Measurements from ENCODE around the gene GRAMD2A. TPM values are rescaled to one million over a fixed set of nuclear protein-coding genes. Genes with fewer than 3 reads are reported as not detected.

Gene GRAMD2A
- total RNA-seq, 6 donors from 2014 or later, result 26.7 to 52.4 (median 32.9) TPM

- 49 to 54% methylated on average over 4 of the region's 4 CpGs for WGBS, 2 donors
- no peak overlapping the region for H3K4me3 ChIP-seq
- TF ChIP-seq POLR2AphosphoS5 (IDR thresholded peaks at IDR 0.05) (no peak), EP300 (IDR thresholded peaks at IDR 0.05) (no peak), CTCF (IDR thresholded peaks at IDR 0.05) (no peak), POLR2A (IDR thresholded peaks at IDR 0.05) (no peak)
- H3K27ac ChIP-seq, result peak overlapping the region in 3 of 4 donors; percentile 4 to 57 (median 29)
- no peaks in the 10 kb centered on the region for H3K27me3 ChIP-seq
- no peak for DNase-seq
- ATAC-seq (ENCODE audit: low FRiP score in 2 of 2), result peak in 1 of 2 donors; percentile 10
- H3K9me3 ChIP-seq, result no peaks in the 10 kb centered on the region
- H3K36me3 ChIP-seq, result no peaks in the 10 kb centered on the region
- peaks cover 9 to 20% (median 12%) of the 10 kb centered on the region in 4 donors for H3K4me1 ChIP-seq
Observed at GRCh38 chr15:72168808-72169190, 28.8 kb downstream of the GRAMD2A start.

DNA sequence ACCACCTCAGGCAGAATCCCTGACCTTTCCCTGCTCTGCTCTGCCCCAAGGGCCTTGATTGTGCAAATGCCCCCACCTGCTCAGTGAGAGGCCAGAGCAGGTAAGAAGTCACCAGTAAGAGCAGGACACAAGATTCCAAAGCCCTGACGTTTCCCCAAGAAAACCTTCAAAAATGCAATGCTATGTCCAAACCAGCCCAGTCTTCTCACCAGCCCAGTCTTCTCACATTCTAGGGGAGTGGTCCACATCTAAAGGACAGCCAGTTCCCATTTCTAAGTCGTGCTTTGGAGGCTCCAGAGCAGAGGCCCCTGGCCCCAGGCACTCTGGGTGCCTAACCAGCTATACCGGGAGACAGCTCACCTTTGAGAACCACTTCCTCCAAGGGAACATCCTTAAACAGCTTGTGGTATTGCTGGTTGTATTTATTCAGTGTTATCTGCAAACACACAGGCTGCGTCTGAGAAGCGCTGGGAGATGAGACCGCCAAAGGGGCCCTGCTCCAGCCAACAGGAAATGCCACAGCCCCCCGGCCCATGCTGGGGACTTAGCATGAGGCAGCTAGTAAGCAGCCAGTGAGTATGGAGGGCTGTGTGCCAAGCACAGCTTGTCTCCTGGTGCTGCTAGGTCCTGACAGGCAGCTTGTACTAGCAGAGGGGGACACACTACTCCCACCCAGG, 29.3 kb downstream of the GRAMD2A start:
- DNase-seq (no peak), ATAC-seq (ENCODE audit: low FRiP score in 2 of 2) (peak; percentile 9 to 27)
- H3K27ac ChIP-seq, result peak overlapping the region in 3 of 4 donors; percentile 4 to 57 (median 29)
- TF ChIP-seq CTCF (IDR thresholded peaks at IDR 0.05), result no peak
- TF ChIP-seq POLR2AphosphoS5 (IDR thresholded peaks at IDR 0.05), result no peak
- TF ChIP-seq POLR2A (IDR thresholded peaks at IDR 0.05), result no peak
- no peak for TF ChIP-seq EP300 (IDR thresholded peaks at IDR 0.05)
- no peaks in the 10 kb centered on the region for H3K36me3 ChIP-seq
- H3K4me3 ChIP-seq, result no peak overlapping the region
- no peaks in the 10 kb centered on the region for H3K9me3 ChIP-seq
- 18 to 24% methylated on average over 2 to 7 of the region's 7 CpGs for WGBS, 2 donors
- peaks cover 9 to 20% (median 12%) of the 10 kb centered on the region in 4 donors for H3K4me1 ChIP-seq
- no peaks in the 10 kb centered on the region for H3K27me3 ChIP-seq

- Histone ChIP-seq H3K9me3 (no peaks in the 10 kb centered on the region), H3K4me1 (peaks cover 9 to 22% (median 12%) of the 10 kb centered on the region in 4 donors), H3K27ac (no peak overlapping the region), H3K36me3 (no peaks in the 10 kb centered on the region), H3K4me3 (no peak overlapping the region), H3K27me3 (no peaks in the 10 kb centered on the region)
- DNase-seq (no peak), ATAC-seq (ENCODE audit: low FRiP score in 2 of 2) (no peak)
- WGBS, 2 donors, result 84% methylated on average over 4 of the region's 6 CpGs; no CpG with 5 or more reads in 1 of the 2 donors
- TF ChIP-seq EP300 (IDR thresholded peaks at IDR 0.05), result no peak
- TF ChIP-seq POLR2A (IDR thresholded peaks at IDR 0.05), result no peak
- TF ChIP-seq CTCF (IDR thresholded peaks at IDR 0.05), result no peak
- TF ChIP-seq POLR2AphosphoS5 (IDR thresholded peaks at IDR 0.05), result no peak
Observed at GRCh38 chr15:72167445-72167844, 30.1 kb downstream of the GRAMD2A start.

DNA sequence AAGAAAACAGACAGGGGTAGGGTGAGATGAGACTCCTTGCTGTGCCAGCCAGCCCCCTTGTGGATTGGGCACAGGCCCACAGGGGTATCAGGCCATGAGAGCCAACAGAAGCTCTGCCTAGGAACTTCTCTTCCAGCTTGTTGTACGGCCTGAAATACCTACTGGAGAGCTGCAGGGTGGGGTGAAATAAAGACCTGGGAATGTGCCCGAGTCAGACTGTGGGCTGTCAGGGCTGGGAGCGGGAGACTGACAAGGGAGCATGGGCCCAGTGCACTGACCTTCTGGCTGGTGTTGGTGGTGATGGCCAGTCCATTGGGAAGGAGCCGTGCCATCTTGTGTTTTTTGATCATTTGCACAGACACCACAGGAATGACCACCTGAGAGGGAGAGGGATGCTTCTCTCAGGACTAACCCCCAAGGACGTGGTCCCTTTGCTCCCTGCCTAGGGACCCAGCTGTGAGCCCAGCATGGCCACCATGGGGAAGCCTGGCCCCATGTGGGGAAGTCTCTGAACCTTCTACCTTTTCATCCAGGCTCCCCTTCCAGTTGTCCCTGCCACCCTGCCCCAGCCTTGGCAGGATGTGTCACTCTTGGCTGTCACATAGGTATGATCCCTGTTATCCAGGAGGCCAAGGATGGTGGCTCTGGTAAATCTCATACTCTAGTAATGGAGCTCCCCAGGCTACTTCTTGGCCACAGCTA, 30.7 kb downstream of the GRAMD2A start:
- Histone ChIP-seq H3K4me1 (peaks cover 12 to 28% (median 16%) of the 10 kb centered on the region in 4 donors), H3K4me3 (no peak overlapping the region), H3K27me3 (no peaks in the 10 kb centered on the region), H3K36me3 (no peaks in the 10 kb centered on the region), H3K9me3 (no peaks in the 10 kb centered on the region), H3K27ac (no peak overlapping the region)
- 85% methylated on average over 4 to 5 of the region's 5 CpGs for WGBS, 2 donors
- no peak for TF ChIP-seq POLR2A (IDR thresholded peaks at IDR 0.05)
- no peak for TF ChIP-seq EP300 (IDR thresholded peaks at IDR 0.05)
- TF ChIP-seq CTCF (IDR thresholded peaks at IDR 0.05), result no peak
- TF ChIP-seq POLR2AphosphoS5 (IDR thresholded peaks at IDR 0.05), result no peak
- DNase-seq, result no peak
- ATAC-seq (ENCODE audit: low FRiP score in 2 of 2), result no peak

Data from upper lobe of left lung (tissue), 6 donors.